HG03064 (cell line): Measurements from ENCODE around the gene CPEB3.

Experiments
- ATAC-seq: cut with Tn5 transposase; IDR thresholded peaks from one replicate; pipeline ENCODE4 v1.9.1; 2021; ENCODE audit warnings: low read depth; ENCODE audit not compliant: unreplicated experiment

Gene CPEB3

GRCh38 chr10:92268748-92269147, 22.1 kb downstream of the CPEB3 start:
- no peak for ATAC-seq

DNA sequence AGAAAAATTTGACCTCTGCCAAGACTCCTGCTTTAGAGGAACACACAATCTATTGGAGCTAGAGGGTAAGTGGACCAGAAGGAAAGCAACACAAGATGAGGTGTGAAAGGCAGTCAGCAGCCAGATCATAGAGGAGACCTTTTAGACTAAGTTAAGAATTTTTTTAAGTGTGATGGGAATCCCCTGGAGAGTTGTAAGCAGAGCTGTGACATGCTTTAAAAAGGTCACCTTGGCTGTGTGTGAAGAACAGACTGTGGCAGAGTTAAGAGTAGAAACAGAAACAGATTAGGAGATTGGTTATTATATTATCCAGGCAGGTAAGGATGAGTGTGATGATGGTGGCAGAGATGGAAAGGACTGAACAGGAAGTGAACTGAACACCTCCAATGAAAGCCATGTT, 23.5 kb downstream of the CPEB3 start:
- ATAC-seq: no peak

DNA sequence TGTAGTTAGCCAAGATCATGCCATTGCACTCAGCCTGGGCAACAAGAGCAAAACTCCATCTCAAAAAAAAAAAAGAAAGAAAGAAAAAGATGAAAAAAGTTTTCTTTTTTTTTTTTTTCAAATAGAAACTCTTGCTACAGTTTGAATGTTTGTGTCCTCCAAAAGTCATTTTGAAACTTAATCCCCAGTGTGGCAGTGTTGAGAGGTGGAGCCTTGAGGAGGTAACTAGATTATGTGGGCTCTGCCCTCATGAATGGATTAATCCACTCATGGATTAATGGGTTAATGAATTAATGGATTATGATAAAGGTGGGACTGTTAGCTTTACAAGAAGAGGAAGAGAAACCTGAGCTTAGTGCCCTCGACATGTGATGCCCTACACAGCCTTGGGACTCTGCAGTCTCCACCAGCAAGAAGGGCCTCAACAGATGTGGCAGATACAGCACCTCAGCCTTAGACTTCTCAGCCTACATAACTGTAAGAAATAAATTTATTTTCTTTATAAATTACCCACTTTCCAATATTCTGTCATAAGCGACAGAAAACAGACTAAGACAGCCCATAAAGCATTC, 25.1 kb downstream of the CPEB3 start:
- peak; percentile 57 for ATAC-seq

DNA sequence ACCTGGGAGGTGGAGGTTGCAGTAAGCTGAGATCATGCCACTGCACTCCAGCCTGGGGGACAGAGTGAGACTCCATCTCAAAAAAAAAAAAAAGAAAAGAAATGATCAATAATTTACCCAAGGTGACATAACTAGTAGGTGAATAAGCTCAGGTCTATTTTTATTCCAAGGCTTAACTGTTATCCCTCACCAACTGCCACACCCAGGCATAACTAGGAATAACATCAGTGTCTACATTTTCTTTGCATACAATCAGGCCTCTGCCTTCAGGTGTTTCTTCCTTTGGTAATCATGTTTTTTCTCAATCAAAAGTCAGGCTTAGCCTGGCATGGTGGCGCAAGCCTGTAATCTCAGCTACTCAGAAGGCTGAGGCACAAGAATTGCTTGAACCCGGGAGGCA, 26.6 kb downstream of the CPEB3 start:
- ATAC-seq: no peak

GRCh38 chr10:92263396-92263795, 27.5 kb downstream of the CPEB3 start:
- no peak for ATAC-seq

GRCh38 chr10:92248566-92248965, 42.3 kb downstream of the CPEB3 start:
- ATAC-seq: no peak

GRCh38 chr10:92244796-92245195, 46.1 kb downstream of the CPEB3 start:
- peak; percentile 51 for ATAC-seq

DNA sequence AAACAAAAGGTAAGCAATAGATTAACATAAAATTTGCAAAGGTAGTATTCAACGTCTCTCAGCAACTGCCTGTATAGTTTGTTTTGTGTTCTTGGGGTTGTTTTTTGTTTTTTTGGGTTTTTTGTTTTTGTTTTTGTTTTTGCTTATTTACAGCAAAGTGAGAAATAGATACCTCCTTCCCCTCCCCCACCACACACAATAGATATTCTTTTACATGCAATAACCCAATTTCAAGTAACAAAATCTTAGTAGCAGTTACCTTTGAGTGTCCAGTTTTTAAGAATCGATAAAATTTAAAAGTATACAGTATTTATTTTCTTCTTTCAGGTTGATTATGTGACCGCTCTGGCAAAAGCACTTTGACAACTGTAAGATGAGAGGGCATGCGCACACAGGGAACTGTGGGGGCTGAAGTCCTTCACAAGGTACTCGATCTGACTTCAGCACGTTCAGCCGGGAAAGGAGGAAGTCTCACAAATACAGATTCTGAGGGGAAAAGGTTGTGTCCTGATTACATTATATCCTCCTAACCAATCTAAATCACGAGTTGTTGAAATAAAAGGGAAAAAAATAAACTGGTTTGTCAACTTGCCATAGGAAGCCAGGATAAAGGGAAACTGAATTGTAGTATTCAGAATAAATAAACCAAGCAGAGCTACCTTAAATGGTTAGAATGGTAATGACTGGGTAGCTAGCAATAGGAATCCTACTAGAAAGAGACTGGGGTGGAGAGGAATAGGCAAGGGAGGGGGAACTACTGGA, 47.8 kb downstream of the CPEB3 start:
- no peak for ATAC-seq

DNA sequence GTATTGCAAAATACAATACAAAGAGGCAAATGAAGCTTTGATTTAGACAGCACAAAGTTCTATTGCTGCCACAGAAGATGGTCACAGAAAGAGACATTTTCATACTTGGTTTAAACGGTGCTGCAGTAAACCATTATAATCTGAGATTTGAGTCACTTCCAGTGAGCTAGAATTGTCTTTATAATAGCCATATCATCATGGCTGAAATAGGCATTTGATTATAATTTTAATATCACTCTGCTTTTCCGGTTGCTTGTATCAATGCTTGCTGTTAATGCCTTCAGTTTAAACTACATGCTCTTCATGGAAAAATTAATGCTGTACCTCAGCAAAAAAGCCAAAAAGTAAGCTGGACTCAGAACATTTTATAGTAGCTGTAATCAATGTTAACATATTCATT, 48.5 kb downstream of the CPEB3 start:
- no peak for ATAC-seq

- ATAC-seq: no peak
Observed at GRCh38 chr10:92241501-92241900, 49.4 kb downstream of the CPEB3 start.

- no peak for ATAC-seq
Observed at GRCh38 chr10:92241158-92241500, 49.7 kb downstream of the CPEB3 start.

- ATAC-seq: peak; percentile 49
Observed at GRCh38 chr10:92240289-92241157, 50.4 kb downstream of the CPEB3 start.

DNA sequence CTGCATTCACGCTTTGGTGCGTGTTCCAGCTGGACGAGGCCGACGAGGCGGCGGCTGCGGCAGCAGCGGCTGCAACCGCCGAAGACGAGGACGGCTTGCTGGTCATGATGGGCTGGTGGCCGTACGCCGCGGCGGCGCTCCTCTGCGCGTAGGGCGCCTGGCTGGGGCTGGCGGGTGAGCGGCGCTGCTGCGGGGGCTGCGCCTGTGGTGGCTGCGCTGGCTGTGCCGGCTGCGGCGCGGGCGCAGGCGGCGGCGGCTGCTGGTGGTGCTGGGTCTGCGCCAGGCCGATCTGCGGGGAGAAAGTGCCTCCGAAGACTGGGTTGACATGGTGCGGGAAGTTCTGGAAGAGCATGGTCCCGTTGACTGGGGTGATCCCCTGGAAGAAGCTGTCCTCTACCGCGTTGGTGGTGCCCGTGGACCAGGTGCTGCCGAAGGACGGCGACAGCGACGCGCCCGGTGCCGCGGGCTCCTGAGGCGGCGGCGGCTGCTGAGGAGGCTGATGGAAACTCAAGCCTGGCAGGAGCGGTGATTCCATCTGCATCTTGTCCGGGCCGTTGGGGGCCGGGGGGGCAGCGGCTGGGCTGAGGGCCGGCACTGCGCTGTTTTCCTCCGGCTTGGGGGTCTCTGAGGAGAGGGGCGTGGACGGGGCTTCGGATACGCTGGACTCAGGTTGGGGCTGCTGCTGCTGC, 51.1 kb downstream of the CPEB3 start:
- ATAC-seq: no peak

DNA sequence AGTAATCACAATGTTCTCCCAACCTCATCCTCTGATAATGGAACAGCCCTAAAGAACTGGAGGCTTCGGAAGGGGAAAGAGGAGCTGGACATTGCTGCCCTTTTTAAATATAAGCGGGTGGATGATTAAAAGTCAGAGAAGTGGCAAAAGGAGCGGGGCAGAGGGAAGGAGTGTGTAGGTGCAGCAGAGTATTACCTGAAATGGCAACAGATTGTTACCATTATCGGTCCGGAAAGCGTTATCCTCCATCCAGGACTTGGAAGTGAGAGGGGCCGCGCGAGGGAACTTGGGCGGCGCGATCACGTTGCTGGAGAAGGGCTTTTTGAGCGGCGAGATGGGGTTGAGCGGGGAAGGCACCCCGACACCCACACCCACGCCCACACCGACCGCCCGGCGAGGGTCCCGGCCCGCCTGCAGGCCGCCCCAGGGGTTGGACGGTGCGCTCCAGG, 51.7 kb downstream of the CPEB3 start:
- no peak for ATAC-seq

DNA sequence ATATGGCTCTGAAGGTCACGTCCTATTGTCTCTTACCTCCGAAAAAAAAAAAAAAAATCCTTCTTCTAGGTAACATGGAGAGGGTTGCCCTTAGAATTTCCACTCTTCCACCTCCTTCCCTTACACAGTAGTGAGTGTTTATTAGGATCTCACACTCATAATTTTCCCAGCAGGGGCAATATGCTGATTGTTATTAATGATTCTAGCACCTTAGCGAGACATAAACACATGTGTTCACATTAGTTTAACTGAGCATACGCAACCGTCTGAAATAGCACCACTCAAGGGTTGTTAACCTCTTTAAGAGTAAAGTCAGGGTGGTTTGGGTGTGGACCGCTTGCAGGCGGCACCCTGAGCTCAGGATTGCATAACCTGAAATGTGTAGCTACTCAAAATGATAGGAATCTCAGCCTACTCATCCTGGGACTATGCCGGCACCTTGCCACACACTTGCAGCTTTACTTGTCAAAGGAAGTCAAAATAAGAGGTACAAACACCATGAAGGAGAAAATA, 52.2 kb downstream of the CPEB3 start:
- no peak for ATAC-seq

DNA sequence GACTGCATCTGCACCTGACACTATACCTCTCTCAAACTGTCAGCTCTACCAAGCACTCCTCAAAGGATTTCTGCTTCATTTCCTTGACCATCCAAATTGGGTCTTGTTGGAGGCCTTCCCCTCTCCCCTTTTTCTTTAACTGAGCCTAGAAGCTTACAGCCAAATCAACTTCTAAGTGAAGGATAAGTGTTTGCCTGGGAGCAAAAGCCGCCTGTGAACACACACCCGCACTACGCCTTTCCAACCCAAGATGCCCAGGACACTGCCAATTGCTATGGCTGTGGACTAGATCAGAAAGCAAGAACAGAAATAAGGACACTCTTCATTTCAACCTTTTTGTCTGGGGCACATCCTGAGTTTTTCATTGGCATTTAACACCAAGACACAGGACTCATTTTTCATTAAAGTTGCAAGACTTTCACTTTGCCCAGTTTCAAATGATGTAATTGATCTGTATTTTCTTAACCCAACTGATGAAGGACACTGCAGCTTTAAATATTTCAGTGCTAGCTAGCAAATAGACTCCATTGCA, 52.8 kb downstream of the CPEB3 start:
- no peak for ATAC-seq

DNA sequence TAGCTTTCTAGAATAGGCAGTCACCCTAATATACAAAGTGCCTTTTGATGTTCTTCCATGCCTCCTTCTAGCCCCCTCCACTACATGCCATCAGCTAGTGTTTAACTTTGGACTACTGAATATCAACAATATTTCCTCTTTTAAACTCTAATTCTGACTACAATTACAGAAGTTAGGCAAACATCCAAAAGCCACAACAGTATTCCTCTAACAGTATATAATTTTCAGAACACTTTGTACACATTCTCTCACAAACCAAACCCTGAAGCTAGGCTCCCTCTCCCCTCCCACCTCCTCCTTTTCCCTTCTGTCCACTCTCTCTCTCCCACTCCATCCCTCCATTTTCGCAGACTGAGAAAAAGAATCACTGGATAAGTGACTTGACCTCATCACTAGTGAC, 59.7 kb downstream of the CPEB3 start:
- no peak for ATAC-seq

DNA sequence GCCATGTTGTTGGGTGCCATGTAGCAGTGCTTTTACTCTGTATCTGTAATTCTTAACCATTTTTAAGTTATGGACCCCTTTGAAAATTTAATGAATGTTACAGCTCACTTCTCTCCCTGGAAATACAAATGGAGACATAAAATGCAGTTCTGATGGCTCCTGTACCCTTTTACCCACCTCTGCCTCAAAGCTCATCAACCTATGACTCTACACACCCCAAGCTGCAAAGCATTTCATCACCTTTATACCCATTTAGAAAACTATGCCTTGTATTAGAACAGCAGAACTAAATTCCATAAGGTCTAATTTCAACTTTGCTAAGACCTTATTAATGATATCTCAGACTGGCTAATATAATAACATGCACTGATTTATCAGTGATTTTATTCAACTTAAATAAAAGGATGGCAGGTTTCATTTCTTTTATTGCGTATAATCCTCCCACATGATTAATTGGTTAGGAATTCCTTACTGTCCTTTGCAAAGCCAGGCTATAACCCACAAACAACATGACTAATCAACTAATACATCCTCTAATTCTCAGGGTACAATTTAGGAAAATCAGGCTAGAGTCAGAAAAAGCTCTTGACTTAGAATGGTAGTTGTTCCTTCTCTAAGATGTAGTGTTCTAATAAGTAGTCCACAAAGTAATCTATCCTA, 68.1 kb downstream of the CPEB3 start:
- no peak for ATAC-seq

DNA sequence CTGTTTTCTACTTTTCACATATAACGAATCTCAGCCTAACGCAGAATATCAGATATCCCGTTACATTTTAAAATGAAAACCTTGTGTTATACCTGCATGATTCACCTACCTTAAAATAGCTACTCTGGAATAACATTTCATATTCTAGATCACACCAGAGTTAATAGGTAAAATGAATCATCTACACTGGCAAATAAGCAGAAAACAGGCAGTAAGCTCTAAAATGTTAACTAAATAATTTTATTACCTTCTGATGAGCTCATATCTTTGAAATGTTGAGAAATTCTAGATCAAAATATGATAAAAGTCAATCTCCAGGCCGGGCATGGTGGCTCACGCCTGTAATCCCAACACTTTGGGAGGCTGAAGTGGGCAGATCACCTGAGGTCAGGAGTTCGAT, 71.3 kb downstream of the CPEB3 start:
- ATAC-seq: no peak

DNA sequence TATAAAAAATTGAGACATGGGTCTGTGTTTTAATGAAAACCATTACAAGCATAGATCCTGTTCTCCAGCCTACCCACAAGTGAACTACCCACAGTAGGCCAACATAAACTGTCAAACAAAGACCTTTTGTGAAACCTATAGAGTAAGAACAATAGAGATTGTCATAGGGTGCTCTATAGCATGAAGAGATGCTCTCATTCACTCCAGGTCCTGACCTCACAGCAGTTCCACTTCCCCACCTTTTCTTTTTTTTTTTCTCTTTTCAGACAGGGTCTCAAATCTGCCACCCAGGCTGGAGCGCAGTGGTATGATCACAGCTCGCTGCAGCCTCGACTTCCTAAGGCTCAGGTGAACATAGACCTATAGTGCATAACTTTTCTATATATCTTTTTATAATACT, 72.3 kb downstream of the CPEB3 start:
- ATAC-seq: no peak
